HCT116 (cell line): ENCODE measurements around the gene CAPG.
A peak's percentile ranks its signal among the peaks of the same experiment; 100 is the strongest.

ENCODE experiments used
- EZH2 ChIP-seq: fragments of 200-600 bp; sonication (generic); IDR thresholded peaks from 2 replicates; pipeline ENCODE4 v1.6.1; 2017; ENCODE audit warnings: antibody characterized with exemption, mixed run types
- TCF7L2 ChIP-seq: IDR thresholded peaks from 2 replicates; pipeline ENCODE4 v1.7.0; 2011; ENCODE audit warnings: borderline replicate concordance, inconsistent platforms; ENCODE audit not compliant: insufficient read depth, insufficient read length; ENCODE audit errors: extremely low read depth
- YY1 ChIP-seq: IDR thresholded peaks from 2 replicates; pipeline ENCODE4 v1.6.1; 2011; ENCODE audit warnings: low read length, low read depth, moderate library complexity, mild to moderate bottlenecking; ENCODE audit not compliant: insufficient replicate concordance; ENCODE audit errors: extremely low read depth
- TF ChIP-seq, protein P1 (sequence below), 3 experiments: fragments of 200-600 bp in 1 of 3; sonication (generic) in 1 of 3; IDR thresholded peaks in 2 of 3; conservative IDR thresholded peaks in 1 of 3; 2 replicates each; pipeline ENCODE4 v1.5.1; 2012 to 2017; ENCODE audit warnings: low read depth in 2 of 3, low read length in 2 of 3, antibody characterized with exemption in 1 of 3, borderline replicate concordance in 1 of 3, control low read depth in 1 of 3, mild to moderate bottlenecking in 1 of 3, mixed read lengths in 1 of 3, mixed run types in 1 of 3, moderate library complexity in 1 of 3; ENCODE audit not compliant: insufficient read depth in 1 of 3

DNA sequence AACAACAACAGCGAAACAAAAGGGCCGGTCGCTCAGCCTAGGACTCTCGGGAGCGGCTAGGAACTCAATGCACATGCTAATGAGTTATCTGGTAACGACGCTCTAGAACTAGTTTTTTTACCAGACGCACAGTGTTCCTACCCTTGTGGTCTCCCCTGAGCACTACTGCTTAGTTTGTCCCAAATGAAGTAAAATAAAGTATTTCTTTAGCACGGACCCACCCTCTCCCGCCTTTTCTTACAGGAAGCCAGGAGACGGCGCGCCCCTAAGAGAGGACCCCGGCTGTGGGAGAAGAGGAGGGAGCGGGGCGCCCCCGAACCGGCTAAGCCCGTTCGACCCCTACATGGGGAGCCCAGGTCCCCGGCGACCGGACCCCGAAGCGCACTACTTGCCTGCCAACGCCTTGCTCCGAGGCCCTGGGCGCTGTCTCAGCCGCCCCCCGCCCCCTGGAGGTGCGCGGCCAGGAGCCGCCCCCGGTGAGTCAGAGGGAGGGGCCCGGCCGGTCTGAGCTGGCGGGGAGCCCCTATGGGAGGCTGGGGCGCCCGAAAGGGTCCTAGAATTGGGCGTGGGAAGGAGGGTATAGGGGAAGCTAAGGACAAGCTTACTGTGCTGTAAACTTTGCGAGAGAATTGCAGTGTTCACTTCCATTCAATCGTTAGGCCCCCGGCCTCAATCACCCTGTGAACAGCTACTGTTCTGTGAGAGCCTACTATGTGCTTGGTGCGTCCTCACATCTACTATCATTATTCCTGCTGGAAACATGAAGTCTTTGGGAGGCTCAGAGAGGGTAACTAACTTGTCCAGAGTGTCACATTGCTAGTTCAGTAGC is 3.6 kb upstream of the CAPG start:
- TF ChIP-seq EZH2 (no peak), YY1 (no peak), TCF7L2 (peak; percentile 9)
- TF ChIP-seq, protein P1, sequence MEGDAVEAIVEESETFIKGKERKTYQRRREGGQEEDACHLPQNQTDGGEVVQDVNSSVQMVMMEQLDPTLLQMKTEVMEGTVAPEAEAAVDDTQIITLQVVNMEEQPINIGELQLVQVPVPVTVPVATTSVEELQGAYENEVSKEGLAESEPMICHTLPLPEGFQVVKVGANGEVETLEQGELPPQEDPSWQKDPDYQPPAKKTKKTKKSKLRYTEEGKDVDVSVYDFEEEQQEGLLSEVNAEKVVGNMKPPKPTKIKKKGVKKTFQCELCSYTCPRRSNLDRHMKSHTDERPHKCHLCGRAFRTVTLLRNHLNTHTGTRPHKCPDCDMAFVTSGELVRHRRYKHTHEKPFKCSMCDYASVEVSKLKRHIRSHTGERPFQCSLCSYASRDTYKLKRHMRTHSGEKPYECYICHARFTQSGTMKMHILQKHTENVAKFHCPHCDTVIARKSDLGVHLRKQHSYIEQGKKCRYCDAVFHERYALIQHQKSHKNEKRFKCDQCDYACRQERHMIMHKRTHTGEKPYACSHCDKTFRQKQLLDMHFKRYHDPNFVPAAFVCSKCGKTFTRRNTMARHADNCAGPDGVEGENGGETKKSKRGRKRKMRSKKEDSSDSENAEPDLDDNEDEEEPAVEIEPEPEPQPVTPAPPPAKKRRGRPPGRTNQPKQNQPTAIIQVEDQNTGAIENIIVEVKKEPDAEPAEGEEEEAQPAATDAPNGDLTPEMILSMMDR (IDR thresholded peaks at IDR 0.05 in 2 of 3, conservative IDR thresholded peaks at IDR 0.05 in 1 of 3; ENCODE audit: borderline replicate concordance in 1 of 3, insufficient read depth in 1 of 3, low read depth in 2 of 3, low read length in 2 of 3): no peak
